AG10803 (cell line): Measurements from ENCODE around the gene SLC1A4.

Experiments
- DNase-seq: peaks from one replicate; pipeline ENCODE4 v3.0.0; 2010; ENCODE audit warnings: low read depth
- H3K4me3 ChIP-seq: 2 replicates; pipeline ENCODE4 v1.5.1; 2011; ENCODE audit warnings: mild to moderate bottlenecking, low read length, control low read depth
- CTCF ChIP-seq: conservative IDR thresholded peaks from 2 replicates; pipeline ENCODE4 v1.5.1; 2011; ENCODE audit warnings: mild to moderate bottlenecking, low read length, control low read depth, inconsistent platforms

SLC1A4 gene

GRCh38 chr2:65062843-65063825 is 73.9 kb downstream of the SLC1A4 start:
- peak; percentile 50 for DNase-seq
- TF ChIP-seq CTCF = no peak; the same call in 1 of the 2 replicates

GRCh38 chr2:65064728-65065552 is 75.7 kb downstream of the SLC1A4 start:
- peak overlapping the region; percentile 16; the same call in 1 of the 2 replicates for H3K4me3 ChIP-seq
- peak; percentile 70 for TF ChIP-seq CTCF
- DNase-seq = peak; percentile 94

More at GRCh38 chr2:65062843-65063825, 73.9 kb downstream of the SLC1A4 start:
- H3K4me3 ChIP-seq = no peak overlapping the region

GRCh38 chr2:65067806-65068553 is 78.8 kb downstream of the SLC1A4 start:
- H3K4me3 ChIP-seq = no peak overlapping the region
- no peak for TF ChIP-seq CTCF
- no peak for DNase-seq

DNA sequence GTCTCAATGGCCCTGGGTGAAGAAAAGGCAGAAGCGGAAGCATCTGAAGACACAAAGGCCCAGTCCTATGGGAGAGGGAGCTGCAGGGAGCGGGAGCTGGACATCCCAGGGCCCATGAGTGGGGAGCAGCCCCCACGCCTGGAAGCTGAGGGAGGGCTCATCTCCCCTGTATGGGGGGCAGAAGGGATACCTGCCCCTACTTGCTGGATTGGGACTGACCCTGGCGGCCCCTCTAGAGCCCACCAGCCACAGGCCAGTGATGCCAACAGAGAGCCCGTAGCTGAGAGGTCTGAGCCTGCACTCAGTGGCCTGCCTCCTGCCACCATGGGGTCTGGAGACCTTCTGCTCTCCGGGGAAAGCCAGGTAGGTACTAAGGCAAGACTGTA is 80.2 kb downstream of the SLC1A4 start:
- DNase-seq = no peak
- no peak for TF ChIP-seq CTCF
- H3K4me3 ChIP-seq = no peak overlapping the region

GRCh38 chr2:65070172-65070830 is 81.1 kb downstream of the SLC1A4 start:
- peak; percentile 53 for TF ChIP-seq CTCF
- no peak overlapping the region for H3K4me3 ChIP-seq
- DNase-seq = peak; percentile 61

GRCh38 chr2:65070856-65071255 is 81.7 kb downstream of the SLC1A4 start:
- TF ChIP-seq CTCF = no peak
- DNase-seq = no peak

More at GRCh38 chr2:65070856-65071255, 81.7 kb downstream of the SLC1A4 start:
- no peak overlapping the region for H3K4me3 ChIP-seq
